K562 (cell line): Measurements from ENCODE around the gene B3GLCT. TPM values are rescaled to one million over a fixed set of nuclear protein-coding genes. Genes with fewer than 3 reads are reported as not detected.

ENCODE experiments used
- CBX1 ChIP-seq: sonication (generic); IDR thresholded peaks from 2 replicates; pipeline ENCODE4 v1.6.1; 2016; ENCODE audit warnings: antibody characterized with exemption, low read depth, mild to moderate bottlenecking
- SPI1 ChIP-seq: IDR thresholded peaks from 2 replicates; pipeline ENCODE4 v1.6.1; 2011; ENCODE audit warnings: low read depth, low read length, control low read depth, borderline replicate concordance
- ZNF311 ChIP-seq: fragments of 250-450 bp; sonication (Bioruptor Pico); IDR thresholded peaks from 2 replicates; pipeline ENCODE4 v1.4.0; 2020; ENCODE audit warnings: mild to moderate bottlenecking, moderate library complexity
- ZNF668 ChIP-seq: fragments of 250-450 bp; sonication (Bioruptor Pico); IDR thresholded peaks from 2 replicates; pipeline ENCODE4 v1.8.0; 2022; ENCODE audit warnings: mild to moderate bottlenecking, inconsistent platforms
- polyA plus RNA-seq, 8 experiments: library from polyadenylated mRNA; depleted of rRNA in 4 of 8; stranded (reverse) in 5 of 8; unstranded in 3 of 8; fragments of >200 nt; fragmentation: Nextera tagmentation in 2 of 8; fragmentation: Illumina TruSeq in 1 of 8; extraction: Ambion mirVana in 2 of 8; extraction: Trizol in 1 of 8; gene quantifications; 2 replicates each; pipeline versions ENCODE4 v1.2.1 to v1.2.3, GENCODE V29; 2011 to 2014; ENCODE audit warnings: inconsistent platforms in 1 of 8, missing spikeins in 1 of 8
- total RNA-seq, 7 experiments: library from RNA; depleted of rRNA in 6 of 7; stranded (reverse); fragments of >200 nt in 6 of 7; fragmentation: Illumina TruSeq in 2 of 7; extraction: Trizol in 2 of 7; gene quantifications; 2 replicates each; pipeline versions ENCODE4 v1.2.1 to v1.2.3, GENCODE V29; 2011 to 2021; ENCODE audit warnings: low replicate concordance in 1 of 7
- TF ChIP-seq, protein P1 (sequence below): sonication (generic); formaldehyde crosslinking; IDR thresholded peaks from 2 replicates; pipeline ENCODE4 v1.8.1; 2022; ENCODE audit warnings: missing genetic modification reagents
- TF ChIP-seq, protein P2 (sequence below), 2 experiments: fragments of 450-650 bp in 1 of 2; IDR thresholded peaks; 2 replicates each; pipeline ENCODE4 v1.6.1; 2011 to 2017; ENCODE audit warnings: low read depth in 2 of 2, antibody characterized with exemption in 1 of 2, borderline replicate concordance in 1 of 2, low read length in 1 of 2, mild to moderate bottlenecking in 1 of 2, mixed read lengths in 1 of 2; ENCODE audit not compliant: control insufficient read depth in 1 of 2
- TF ChIP-seq, protein P3 (sequence below): sonication (generic); formaldehyde crosslinking; IDR thresholded peaks from 2 replicates; pipeline ENCODE4 v1.8.1; 2023; ENCODE audit warnings: mild to moderate bottlenecking, missing genetic modification reagents
- TF ChIP-seq, protein P4 (sequence below): fragments of 450-650 bp; conservative IDR thresholded peaks from 2 replicates; pipeline ENCODE4 v1.6.1; 2016; ENCODE audit warnings: missing genetic modification characterization, low read depth, mild to moderate bottlenecking, missing compliant biosample characterization, moderate library complexity
- TF ChIP-seq, protein P5 (sequence below): fragments of 250-450 bp; sonication (Bioruptor Pico); IDR thresholded peaks from 2 replicates; pipeline ENCODE4 v1.5.0; 2020; ENCODE audit warnings: mild to moderate bottlenecking, borderline replicate concordance

The B3GLCT gene
- total and polyA plus RNA-seq, 9 of the 15 experiments (the other 6 are each of a cell fraction or from before 2014, with no cell fraction given), result 1.1 to 5.1 (median 2.9) TPM

DNA sequence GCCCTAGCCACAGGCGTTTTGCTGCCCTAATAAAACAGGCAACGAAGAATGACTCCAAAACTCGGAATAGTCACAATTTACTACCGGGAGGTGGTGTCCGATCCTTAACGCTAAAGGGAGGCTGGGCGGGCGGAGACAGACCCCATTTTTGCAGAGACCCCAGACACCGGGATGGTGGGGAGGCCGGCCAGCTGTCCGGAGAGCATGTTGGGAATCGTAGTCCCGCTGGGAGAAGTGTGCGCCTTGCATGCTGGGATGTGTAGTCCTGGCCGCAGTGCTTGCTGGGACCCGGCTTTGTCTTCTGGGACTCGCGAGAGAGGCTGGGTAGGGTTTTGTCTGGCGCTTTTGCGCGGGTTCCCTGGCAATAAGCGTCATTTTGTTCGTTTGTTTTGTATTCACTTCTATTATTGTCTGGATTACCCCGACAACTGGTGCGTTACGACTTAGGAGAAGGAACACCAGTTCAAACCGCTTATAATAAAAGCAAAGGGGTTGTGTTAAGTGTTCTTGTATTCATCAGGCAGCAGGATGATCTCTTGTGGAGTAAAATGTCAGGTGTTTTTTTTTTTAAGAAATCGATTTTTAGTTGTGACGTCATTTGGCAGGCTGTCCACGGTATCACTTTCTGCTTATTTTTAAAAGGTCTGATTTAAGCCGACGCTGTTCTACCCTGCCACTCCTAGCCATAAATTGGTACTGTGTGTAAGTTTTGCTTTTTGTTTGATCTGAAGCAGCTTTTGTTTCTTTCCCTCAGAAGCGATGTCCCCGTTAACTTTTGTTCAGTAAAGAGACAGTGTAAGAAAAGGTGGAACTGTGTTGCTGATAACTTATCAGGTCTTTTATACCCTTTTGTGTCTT is 37.4 kb upstream of the B3GLCT start (continued):
- TF ChIP-seq, protein P1, sequence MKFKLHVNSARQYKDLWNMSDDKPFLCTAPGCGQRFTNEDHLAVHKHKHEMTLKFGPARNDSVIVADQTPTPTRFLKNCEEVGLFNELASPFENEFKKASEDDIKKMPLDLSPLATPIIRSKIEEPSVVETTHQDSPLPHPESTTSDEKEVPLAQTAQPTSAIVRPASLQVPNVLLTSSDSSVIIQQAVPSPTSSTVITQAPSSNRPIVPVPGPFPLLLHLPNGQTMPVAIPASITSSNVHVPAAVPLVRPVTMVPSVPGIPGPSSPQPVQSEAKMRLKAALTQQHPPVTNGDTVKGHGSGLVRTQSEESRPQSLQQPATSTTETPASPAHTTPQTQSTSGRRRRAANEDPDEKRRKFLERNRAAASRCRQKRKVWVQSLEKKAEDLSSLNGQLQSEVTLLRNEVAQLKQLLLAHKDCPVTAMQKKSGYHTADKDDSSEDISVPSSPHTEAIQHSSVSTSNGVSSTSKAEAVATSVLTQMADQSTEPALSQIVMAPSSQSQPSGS (CRISPR knock-in tag), result no peak
- TF ChIP-seq ZNF311 (CRISPR knock-in tag) (no peak), ZNF668 (no peak), SPI1 (no peak), CBX1 (no peak)
- TF ChIP-seq, protein P2, sequence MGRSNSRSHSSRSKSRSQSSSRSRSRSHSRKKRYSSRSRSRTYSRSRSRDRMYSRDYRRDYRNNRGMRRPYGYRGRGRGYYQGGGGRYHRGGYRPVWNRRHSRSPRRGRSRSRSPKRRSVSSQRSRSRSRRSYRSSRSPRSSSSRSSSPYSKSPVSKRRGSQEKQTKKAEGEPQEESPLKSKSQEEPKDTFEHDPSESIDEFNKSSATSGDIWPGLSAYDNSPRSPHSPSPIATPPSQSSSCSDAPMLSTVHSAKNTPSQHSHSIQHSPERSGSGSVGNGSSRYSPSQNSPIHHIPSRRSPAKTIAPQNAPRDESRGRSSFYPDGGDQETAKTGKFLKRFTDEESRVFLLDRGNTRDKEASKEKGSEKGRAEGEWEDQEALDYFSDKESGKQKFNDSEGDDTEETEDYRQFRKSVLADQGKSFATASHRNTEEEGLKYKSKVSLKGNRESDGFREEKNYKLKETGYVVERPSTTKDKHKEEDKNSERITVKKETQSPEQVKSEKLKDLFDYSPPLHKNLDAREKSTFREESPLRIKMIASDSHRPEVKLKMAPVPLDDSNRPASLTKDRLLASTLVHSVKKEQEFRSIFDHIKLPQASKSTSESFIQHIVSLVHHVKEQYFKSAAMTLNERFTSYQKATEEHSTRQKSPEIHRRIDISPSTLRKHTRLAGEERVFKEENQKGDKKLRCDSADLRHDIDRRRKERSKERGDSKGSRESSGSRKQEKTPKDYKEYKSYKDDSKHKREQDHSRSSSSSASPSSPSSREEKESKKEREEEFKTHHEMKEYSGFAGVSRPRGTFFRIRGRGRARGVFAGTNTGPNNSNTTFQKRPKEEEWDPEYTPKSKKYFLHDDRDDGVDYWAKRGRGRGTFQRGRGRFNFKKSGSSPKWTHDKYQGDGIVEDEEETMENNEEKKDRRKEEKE (IDR thresholded peaks at IDR 0.05; ENCODE audit: borderline replicate concordance in 1 of 2, control insufficient read depth in 1 of 2, low read depth in 2 of 2, low read length in 1 of 2), result 0 out of 4 replicates have a peak, but pooled peaks of 1 of the 2 experiments have one; percentile 35
- TF ChIP-seq, protein P3, sequence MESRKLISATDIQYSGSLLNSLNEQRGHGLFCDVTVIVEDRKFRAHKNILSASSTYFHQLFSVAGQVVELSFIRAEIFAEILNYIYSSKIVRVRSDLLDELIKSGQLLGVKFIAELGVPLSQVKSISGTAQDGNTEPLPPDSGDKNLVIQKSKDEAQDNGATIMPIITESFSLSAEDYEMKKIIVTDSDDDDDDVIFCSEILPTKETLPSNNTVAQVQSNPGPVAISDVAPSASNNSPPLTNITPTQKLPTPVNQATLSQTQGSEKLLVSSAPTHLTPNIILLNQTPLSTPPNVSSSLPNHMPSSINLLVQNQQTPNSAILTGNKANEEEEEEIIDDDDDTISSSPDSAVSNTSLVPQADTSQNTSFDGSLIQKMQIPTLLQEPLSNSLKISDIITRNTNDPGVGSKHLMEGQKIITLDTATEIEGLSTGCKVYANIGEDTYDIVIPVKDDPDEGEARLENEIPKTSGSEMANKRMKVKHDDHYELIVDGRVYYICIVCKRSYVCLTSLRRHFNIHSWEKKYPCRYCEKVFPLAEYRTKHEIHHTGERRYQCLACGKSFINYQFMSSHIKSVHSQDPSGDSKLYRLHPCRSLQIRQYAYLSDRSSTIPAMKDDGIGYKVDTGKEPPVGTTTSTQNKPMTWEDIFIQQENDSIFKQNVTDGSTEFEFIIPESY (CRISPR knock-in tag), result no peak
- TF ChIP-seq, protein P4, sequence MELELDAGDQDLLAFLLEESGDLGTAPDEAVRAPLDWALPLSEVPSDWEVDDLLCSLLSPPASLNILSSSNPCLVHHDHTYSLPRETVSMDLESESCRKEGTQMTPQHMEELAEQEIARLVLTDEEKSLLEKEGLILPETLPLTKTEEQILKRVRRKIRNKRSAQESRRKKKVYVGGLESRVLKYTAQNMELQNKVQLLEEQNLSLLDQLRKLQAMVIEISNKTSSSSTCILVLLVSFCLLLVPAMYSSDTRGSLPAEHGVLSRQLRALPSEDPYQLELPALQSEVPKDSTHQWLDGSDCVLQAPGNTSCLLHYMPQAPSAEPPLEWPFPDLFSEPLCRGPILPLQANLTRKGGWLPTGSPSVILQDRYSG (tag), result no peak
- TF ChIP-seq, protein P5, sequence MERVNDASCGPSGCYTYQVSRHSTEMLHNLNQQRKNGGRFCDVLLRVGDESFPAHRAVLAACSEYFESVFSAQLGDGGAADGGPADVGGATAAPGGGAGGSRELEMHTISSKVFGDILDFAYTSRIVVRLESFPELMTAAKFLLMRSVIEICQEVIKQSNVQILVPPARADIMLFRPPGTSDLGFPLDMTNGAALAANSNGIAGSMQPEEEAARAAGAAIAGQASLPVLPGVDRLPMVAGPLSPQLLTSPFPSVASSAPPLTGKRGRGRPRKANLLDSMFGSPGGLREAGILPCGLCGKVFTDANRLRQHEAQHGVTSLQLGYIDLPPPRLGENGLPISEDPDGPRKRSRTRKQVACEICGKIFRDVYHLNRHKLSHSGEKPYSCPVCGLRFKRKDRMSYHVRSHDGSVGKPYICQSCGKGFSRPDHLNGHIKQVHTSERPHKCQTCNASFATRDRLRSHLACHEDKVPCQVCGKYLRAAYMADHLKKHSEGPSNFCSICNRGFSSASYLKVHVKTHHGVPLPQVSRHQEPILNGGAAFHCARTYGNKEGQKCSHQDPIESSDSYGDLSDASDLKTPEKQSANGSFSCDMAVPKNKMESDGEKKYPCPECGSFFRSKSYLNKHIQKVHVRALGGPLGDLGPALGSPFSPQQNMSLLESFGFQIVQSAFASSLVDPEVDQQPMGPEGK (CRISPR knock-in tag), result no peak
